Kidney epithelial cell (primary cell): Measurements from ENCODE around the gene PASK. TPM values are rescaled to one million over a fixed set of nuclear protein-coding genes. Genes with fewer than 3 reads are reported as not detected.

Experiments
- DNase-seq: peaks from one replicate; pipeline ENCODE4 v3.0.0-alpha.2; 2010; ENCODE audit warnings: low read depth
- H3K27me3 ChIP-seq: 2 replicates; pipeline ENCODE4 v1.6.0; 2011; ENCODE audit warnings: low read length; ENCODE audit not compliant: control insufficient read depth, insufficient read depth
- H3K36me3 ChIP-seq: 2 replicates; pipeline ENCODE4 v1.5.1; 2011; ENCODE audit warnings: low read length; ENCODE audit not compliant: control insufficient read depth, insufficient read depth
- H3K4me3 ChIP-seq: 2 replicates; pipeline ENCODE4 v1.5.1; 2011; ENCODE audit warnings: low read depth, mild to moderate bottlenecking, control low read depth, low read length
- CTCF ChIP-seq: IDR thresholded peaks from 2 replicates; pipeline ENCODE4 v1.5.1; 2011; ENCODE audit warnings: mild to moderate bottlenecking, moderate library complexity, low read length, control low read depth, inconsistent platforms; ENCODE audit not compliant: insufficient read depth, poor library complexity, severe bottlenecking
- total RNA-seq: library from RNA; depleted of rRNA; stranded (reverse); fragments of >200 nt; gene quantifications from 2 replicates; pipeline ENCODE4 v1.2.3, GENCODE V29; 2015

PASK gene
- total RNA-seq, 1 donor from 2014 or later, result 8.3 TPM

- no peak for DNase-seq
- no peak overlapping the region for H3K4me3 ChIP-seq
- no peak for TF ChIP-seq CTCF
- H3K27me3 ChIP-seq, result peaks cover 8% of the 10 kb centered on the region
- no peaks in the 10 kb centered on the region for H3K36me3 ChIP-seq
Measured at GRCh38 chr2:241193271-241193670, 44.0 kb upstream of the PASK start.

- peaks cover 11% of the 10 kb centered on the region for H3K27me3 ChIP-seq
- no peak for DNase-seq
- H3K36me3 ChIP-seq, result no peaks in the 10 kb centered on the region
- no peak for TF ChIP-seq CTCF
- no peak overlapping the region for H3K4me3 ChIP-seq
Measured at GRCh38 chr2:241191081-241191480, 41.8 kb upstream of the PASK start.

GRCh38 chr2:241190291-241190981 is 41.2 kb upstream of the PASK start:
- TF ChIP-seq CTCF, result no peak
- Histone ChIP-seq H3K27me3 (peaks cover 11% of the 10 kb centered on the region), H3K4me3 (no peak overlapping the region), H3K36me3 (no peaks in the 10 kb centered on the region)
- no peak for DNase-seq

- DNase-seq, result no peak
- Histone ChIP-seq H3K36me3 (no peaks in the 10 kb centered on the region), H3K27me3 (peaks cover 11% of the 10 kb centered on the region), H3K4me3 (no peak overlapping the region)
- no peak for TF ChIP-seq CTCF
Measured at GRCh38 chr2:241189856-241190201, 40.6 kb upstream of the PASK start.

GRCh38 chr2:241189093-241189855 is 40.0 kb upstream of the PASK start:
- TF ChIP-seq CTCF, result no peak
- Histone ChIP-seq H3K4me3 (no peak overlapping the region), H3K27me3 (peaks cover 11% of the 10 kb centered on the region), H3K36me3 (no peaks in the 10 kb centered on the region)
- no peak for DNase-seq
